ENCODE results near the gene KIF26B. TPM values are rescaled to one million over a fixed set of nuclear protein-coding genes. Genes with fewer than 3 reads are reported as not detected.

Gene KIF26B
- total and polyA plus RNA-seq, 2 experiments from 2014 or later, result 0.03 to 0.76 TPM

DNA sequence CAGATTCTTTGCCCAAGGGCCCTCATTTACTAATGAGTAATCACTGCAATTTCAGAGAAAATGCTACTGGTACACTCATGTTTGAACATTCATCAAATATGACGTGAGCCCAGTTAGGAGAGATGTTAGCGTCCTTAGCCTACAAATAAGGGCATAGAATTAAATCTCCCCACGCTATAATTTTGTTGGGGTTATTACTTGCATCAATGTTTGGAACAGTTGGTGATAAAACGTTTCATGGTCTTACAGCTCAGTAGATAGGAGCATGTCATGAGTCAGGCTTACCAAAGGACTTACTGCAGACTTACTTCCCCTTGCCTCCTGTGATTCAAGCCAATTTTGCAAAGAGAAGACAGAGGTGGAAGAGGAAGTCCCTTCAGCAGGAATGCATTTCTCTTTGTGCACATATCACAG lies 304.0 kb downstream of the KIF26B start:
- Mint-ChIP-seq H3K4me3 (no peak overlapping the region), H3K36me3 (ENCODE audit: low read depth) (no peaks in the 10 kb centered on the region), H3K9me3 (no peaks in the 10 kb centered on the region), H3K27me3 (ENCODE audit: insufficient read depth, low read depth, poor library complexity) (peaks cover 4% of the 10 kb centered on the region), H3K27ac (no peak overlapping the region), H3K4me1 (peaks cover 6% of the 10 kb centered on the region)
- H3K9me2 ChIP-seq (ENCODE audit: insufficient read depth), result no peaks in the 10 kb centered on the region
- ATAC-seq (no peak), DNase-seq (ENCODE audit: low spot score) (no peak)
- no peaks in the 10 kb centered on the region for H3F3A ChIP-seq (replicated peaks; ENCODE audit: low read depth)
- H3K27ac ChIP-seq (ENCODE audit: low read depth), result no peak overlapping the region
- TF ChIP-seq, protein P1, sequence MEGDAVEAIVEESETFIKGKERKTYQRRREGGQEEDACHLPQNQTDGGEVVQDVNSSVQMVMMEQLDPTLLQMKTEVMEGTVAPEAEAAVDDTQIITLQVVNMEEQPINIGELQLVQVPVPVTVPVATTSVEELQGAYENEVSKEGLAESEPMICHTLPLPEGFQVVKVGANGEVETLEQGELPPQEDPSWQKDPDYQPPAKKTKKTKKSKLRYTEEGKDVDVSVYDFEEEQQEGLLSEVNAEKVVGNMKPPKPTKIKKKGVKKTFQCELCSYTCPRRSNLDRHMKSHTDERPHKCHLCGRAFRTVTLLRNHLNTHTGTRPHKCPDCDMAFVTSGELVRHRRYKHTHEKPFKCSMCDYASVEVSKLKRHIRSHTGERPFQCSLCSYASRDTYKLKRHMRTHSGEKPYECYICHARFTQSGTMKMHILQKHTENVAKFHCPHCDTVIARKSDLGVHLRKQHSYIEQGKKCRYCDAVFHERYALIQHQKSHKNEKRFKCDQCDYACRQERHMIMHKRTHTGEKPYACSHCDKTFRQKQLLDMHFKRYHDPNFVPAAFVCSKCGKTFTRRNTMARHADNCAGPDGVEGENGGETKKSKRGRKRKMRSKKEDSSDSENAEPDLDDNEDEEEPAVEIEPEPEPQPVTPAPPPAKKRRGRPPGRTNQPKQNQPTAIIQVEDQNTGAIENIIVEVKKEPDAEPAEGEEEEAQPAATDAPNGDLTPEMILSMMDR (conservative IDR thresholded peaks at IDR 0.05; ENCODE audit: low read depth in 2 of 2), result no peak
- no peak for TF ChIP-seq ZNF331 (CRISPR knock-in tag; IDR thresholded peaks at IDR 0.05; ENCODE audit: low read depth)
- TF ChIP-seq, protein P2, sequence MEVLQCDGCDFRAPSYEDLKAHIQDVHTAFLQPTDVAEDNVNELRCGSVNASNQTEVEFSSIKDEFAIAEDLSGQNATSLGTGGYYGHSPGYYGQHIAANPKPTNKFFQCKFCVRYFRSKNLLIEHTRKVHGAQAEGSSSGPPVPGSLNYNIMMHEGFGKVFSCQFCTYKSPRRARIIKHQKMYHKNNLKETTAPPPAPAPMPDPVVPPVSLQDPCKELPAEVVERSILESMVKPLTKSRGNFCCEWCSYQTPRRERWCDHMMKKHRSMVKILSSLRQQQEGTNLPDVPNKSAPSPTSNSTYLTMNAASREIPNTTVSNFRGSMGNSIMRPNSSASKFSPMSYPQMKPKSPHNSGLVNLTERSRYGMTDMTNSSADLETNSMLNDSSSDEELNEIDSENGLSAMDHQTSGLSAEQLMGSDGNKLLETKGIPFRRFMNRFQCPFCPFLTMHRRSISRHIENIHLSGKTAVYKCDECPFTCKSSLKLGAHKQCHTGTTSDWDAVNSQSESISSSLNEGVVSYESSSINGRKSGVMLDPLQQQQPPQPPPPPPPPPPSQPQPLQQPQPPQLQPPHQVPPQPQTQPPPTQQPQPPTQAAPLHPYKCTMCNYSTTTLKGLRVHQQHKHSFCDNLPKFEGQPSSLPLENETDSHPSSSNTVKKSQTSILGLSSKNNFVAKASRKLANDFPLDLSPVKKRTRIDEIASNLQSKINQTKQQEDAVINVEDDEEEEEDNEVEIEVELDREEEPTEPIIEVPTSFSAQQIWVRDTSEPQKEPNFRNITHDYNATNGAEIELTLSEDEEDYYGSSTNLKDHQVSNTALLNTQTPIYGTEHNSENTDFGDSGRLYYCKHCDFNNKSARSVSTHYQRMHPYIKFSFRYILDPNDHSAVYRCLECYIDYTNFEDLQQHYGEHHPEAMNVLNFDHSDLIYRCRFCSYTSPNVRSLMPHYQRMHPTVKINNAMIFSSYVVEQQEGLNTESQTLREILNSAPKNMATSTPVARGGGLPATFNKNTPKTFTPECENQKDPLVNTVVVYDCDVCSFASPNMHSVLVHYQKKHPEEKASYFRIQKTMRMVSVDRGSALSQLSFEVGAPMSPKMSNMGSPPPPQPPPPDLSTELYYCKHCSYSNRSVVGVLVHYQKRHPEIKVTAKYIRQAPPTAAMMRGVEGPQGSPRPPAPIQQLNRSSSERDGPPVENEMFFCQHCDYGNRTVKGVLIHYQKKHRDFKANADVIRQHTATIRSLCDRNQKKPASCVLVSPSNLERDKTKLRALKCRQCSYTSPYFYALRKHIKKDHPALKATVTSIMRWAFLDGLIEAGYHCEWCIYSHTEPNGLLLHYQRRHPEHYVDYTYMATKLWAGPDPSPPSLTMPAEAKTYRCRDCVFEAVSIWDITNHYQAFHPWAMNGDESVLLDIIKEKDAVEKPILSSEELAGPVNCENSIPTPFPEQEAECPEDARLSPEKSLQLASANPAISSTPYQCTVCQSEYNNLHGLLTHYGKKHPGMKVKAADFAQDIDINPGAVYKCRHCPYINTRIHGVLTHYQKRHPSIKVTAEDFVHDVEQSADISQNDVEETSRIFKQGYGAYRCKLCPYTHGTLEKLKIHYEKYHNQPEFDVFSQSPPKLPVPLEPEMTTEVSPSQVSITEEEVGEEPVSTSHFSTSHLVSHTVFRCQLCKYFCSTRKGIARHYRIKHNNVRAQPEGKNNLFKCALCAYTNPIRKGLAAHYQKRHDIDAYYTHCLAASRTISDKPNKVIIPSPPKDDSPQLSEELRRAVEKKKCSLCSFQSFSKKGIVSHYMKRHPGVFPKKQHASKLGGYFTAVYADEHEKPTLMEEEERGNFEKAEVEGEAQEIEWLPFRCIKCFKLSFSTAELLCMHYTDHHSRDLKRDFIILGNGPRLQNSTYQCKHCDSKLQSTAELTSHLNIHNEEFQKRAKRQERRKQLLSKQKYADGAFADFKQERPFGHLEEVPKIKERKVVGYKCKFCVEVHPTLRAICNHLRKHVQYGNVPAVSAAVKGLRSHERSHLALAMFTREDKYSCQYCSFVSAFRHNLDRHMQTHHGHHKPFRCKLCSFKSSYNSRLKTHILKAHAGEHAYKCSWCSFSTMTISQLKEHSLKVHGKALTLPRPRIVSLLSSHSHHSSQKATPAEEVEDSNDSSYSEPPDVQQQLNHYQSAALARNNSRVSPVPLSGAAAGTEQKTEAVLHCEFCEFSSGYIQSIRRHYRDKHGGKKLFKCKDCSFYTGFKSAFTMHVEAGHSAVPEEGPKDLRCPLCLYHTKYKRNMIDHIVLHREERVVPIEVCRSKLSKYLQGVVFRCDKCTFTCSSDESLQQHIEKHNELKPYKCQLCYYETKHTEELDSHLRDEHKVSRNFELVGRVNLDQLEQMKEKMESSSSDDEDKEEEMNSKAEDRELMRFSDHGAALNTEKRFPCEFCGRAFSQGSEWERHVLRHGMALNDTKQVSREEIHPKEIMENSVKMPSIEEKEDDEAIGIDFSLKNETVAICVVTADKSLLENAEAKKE (CRISPR knock-in tag; IDR thresholded peaks at IDR 0.05), result no peak
- TF ChIP-seq STAT1 (IDR thresholded peaks at IDR 0.05; ENCODE audit: unreplicated experiment), result no peak
- no peak for TF ChIP-seq CREB1 (CRISPR knock-in tag; IDR thresholded peaks at IDR 0.05; ENCODE audit: low read depth)
- no peak for TF ChIP-seq ZNF114 (CRISPR knock-in tag; IDR thresholded peaks at IDR 0.05)
- H2AFZ ChIP-seq, result no peak overlapping the region
- H4K20me1 ChIP-seq (replicated peaks; ENCODE audit: insufficient read depth), result no peaks in the 10 kb centered on the region
- no peaks in the 10 kb centered on the region for H3K79me2 ChIP-seq (replicated peaks; ENCODE audit: insufficient read depth)
- no peaks in the 10 kb centered on the region for H3K4me1 ChIP-seq (ENCODE audit: insufficient read depth)
- no peaks in the 10 kb centered on the region for H3K36me3 ChIP-seq (ENCODE audit: insufficient read depth)
- H3K4me3 ChIP-seq, result no peak overlapping the region
- no peaks in the 10 kb centered on the region for H3K27me3 ChIP-seq (ENCODE audit: insufficient read depth)
- no peak overlapping the region for H3K4me2 ChIP-seq
